Prostate gland (tissue), 2 donors: ENCODE measurements around the gene TRPM3.

Experiments
- POLR2AphosphoS5 ChIP-seq: sonication (generic); formaldehyde crosslinking; IDR thresholded peaks from one replicate; pipeline ENCODE4 v1.6.1; 2017; ENCODE audit warnings: antibody characterized with exemption
- TF ChIP-seq, protein P1 (sequence below), 4 experiments: fragments of 200-600 bp in 2 of 4; fragments of 450-650 bp in 2 of 4; sonication (generic) in 2 of 4; IDR thresholded peaks; 1 replicate in 3 of 4; 2 replicates in 1 of 4; pipeline ENCODE4 v1.5.1; 2016 to 2019; ENCODE audit warnings: antibody characterized with exemption in 4 of 4, mild to moderate bottlenecking in 2 of 4, moderate library complexity in 2 of 4

DNA sequence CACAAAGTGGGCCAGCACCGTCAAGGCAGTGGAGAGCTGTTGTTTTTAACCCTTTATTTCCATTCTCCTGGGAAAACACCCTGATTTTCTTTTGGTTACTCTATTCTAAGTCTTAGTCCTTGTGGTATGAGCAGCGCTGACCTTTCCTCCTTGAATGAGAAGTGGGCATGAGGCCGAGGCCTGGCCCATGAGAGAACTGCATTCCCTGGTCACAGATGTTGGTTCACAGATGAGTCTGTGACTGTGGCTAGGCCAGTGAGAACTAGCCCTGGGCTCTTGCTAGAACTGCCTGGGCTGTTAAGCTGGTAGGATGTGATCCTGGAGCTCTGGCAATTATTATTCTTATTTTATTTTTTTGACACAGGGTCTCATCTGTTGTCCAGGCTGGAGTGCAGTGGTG lies 635.3 kb downstream of the TRPM3 start:
- TF ChIP-seq, protein P1, sequence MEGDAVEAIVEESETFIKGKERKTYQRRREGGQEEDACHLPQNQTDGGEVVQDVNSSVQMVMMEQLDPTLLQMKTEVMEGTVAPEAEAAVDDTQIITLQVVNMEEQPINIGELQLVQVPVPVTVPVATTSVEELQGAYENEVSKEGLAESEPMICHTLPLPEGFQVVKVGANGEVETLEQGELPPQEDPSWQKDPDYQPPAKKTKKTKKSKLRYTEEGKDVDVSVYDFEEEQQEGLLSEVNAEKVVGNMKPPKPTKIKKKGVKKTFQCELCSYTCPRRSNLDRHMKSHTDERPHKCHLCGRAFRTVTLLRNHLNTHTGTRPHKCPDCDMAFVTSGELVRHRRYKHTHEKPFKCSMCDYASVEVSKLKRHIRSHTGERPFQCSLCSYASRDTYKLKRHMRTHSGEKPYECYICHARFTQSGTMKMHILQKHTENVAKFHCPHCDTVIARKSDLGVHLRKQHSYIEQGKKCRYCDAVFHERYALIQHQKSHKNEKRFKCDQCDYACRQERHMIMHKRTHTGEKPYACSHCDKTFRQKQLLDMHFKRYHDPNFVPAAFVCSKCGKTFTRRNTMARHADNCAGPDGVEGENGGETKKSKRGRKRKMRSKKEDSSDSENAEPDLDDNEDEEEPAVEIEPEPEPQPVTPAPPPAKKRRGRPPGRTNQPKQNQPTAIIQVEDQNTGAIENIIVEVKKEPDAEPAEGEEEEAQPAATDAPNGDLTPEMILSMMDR (IDR thresholded peaks at IDR 0.05): no peak
- no peak for TF ChIP-seq POLR2AphosphoS5
